ENCODE results near the gene KPNA4. TPM values are rescaled to one million over a fixed set of nuclear protein-coding genes. Genes with fewer than 3 reads are reported as not detected.

KPNA4 gene
- total RNA-seq, 1 donor from 2014 or later, result 60.5 TPM

- Mint-ChIP-seq H3K4me3 (no peak overlapping the region), H3K27ac (no peak overlapping the region), H3K4me1 (ENCODE audit: unreplicated experiment) (no peaks in the 10 kb centered on the region), H3K36me3 (peaks cover 5% of the 10 kb centered on the region), H3K27me3 (peaks cover 14% of the 10 kb centered on the region), H3K9me3 (no peaks in the 10 kb centered on the region)
- TF ChIP-seq CTCF (conservative IDR thresholded peaks at IDR 0.05), result no peak
- DNase-seq (ENCODE audit: extremely low spot score, unreplicated experiment), result no peak
Measured at GRCh38 chr3:160471892-160472291, 93.5 kb downstream of the KPNA4 start.

GRCh38 chr3:160470181-160470580 lies 95.2 kb downstream of the KPNA4 start:
- no peak overlapping the region for H3K27ac Mint-ChIP-seq
- TF ChIP-seq CTCF (conservative IDR thresholded peaks at IDR 0.05), result no peak
- no peak overlapping the region for H3K4me3 Mint-ChIP-seq
- H3K4me1 Mint-ChIP-seq (ENCODE audit: unreplicated experiment), result no peaks in the 10 kb centered on the region
- H3K36me3 Mint-ChIP-seq, result peaks cover 5% of the 10 kb centered on the region
- peaks cover 11% of the 10 kb centered on the region for H3K27me3 Mint-ChIP-seq
- no peak for DNase-seq (ENCODE audit: extremely low spot score, unreplicated experiment)
- H3K9me3 Mint-ChIP-seq, result no peaks in the 10 kb centered on the region

- Mint-ChIP-seq H3K9me3 (peaks cover 5% of the 10 kb centered on the region), H3K27ac (no peak overlapping the region), H3K36me3 (peaks cover 9% of the 10 kb centered on the region), H3K4me3 (no peak overlapping the region), H3K4me1 (ENCODE audit: unreplicated experiment) (no peaks in the 10 kb centered on the region), H3K27me3 (peaks cover 10% of the 10 kb centered on the region)
- DNase-seq (ENCODE audit: extremely low spot score, unreplicated experiment), result no peak
- no peak for TF ChIP-seq CTCF (conservative IDR thresholded peaks at IDR 0.05)
Measured at GRCh38 chr3:160464971-160465370, 100.4 kb downstream of the KPNA4 start.

GRCh38 chr3:160464321-160464720 lies 101.0 kb downstream of the KPNA4 start:
- H3K36me3 Mint-ChIP-seq, result peaks cover 4% of the 10 kb centered on the region
- DNase-seq (ENCODE audit: extremely low spot score, unreplicated experiment), result no peak
- TF ChIP-seq CTCF (conservative IDR thresholded peaks at IDR 0.05), result no peak
- peaks cover 7% of the 10 kb centered on the region for H3K27me3 Mint-ChIP-seq
- H3K4me1 Mint-ChIP-seq (ENCODE audit: unreplicated experiment), result no peaks in the 10 kb centered on the region
- H3K27ac Mint-ChIP-seq, result no peak overlapping the region
- H3K9me3 Mint-ChIP-seq, result peaks cover 5% of the 10 kb centered on the region
- no peak overlapping the region for H3K4me3 Mint-ChIP-seq

- no peak overlapping the region for H3K27ac Mint-ChIP-seq
- peaks cover 13% of the 10 kb centered on the region for H3K27me3 Mint-ChIP-seq
Measured at GRCh38 chr3:160460033-160460432, 105.3 kb downstream of the KPNA4 start.

More at GRCh38 chr3:160460033-160460432, 105.3 kb downstream of the KPNA4 start:
- Mint-ChIP-seq H3K36me3 (peaks cover 4% of the 10 kb centered on the region), H3K4me3 (no peak overlapping the region), H3K4me1 (ENCODE audit: unreplicated experiment) (no peaks in the 10 kb centered on the region), H3K9me3 (peaks cover 5% of the 10 kb centered on the region)
- no peak for TF ChIP-seq CTCF (conservative IDR thresholded peaks at IDR 0.05)
- DNase-seq (ENCODE audit: extremely low spot score, unreplicated experiment), result no peak
